WTC11 (cell line): ENCODE measurements around the gene CRK.

ENCODE experiments used
- CBFB ChIP-seq: sonication (generic); formaldehyde crosslinking; IDR thresholded peaks from 2 replicates; pipeline ENCODE4 v1.8.1; 2022; ENCODE audit warnings: mild to moderate bottlenecking, low read depth, missing genetic modification reagents
- CTCF ChIP-seq: fragments of 200-600 bp; IDR thresholded peaks from 2 replicates; pipeline ENCODE4 v1.8.0; 2022; ENCODE audit warnings: antibody characterized with exemption
- ELF4 ChIP-seq: sonication (generic); formaldehyde crosslinking; IDR thresholded peaks from 2 replicates; pipeline ENCODE4 v1.8.1; 2022; ENCODE audit warnings: low read depth, mild to moderate bottlenecking, moderate library complexity, missing genetic modification reagents
- FOXJ3 ChIP-seq: sonication (generic); formaldehyde crosslinking; IDR thresholded peaks from 2 replicates; pipeline ENCODE4 v1.9.0; 2021; ENCODE audit warnings: missing genetic modification reagents, mild to moderate bottlenecking, borderline replicate concordance
- GABPB1 ChIP-seq: sonication (generic); formaldehyde crosslinking; IDR thresholded peaks from 2 replicates; pipeline ENCODE4 v1.8.1; 2023; ENCODE audit warnings: mild to moderate bottlenecking, missing genetic modification reagents
- HMGXB4 ChIP-seq: sonication (generic); formaldehyde crosslinking; IDR thresholded peaks from 2 replicates; pipeline ENCODE4 v1.8.1; 2023; ENCODE audit warnings: mild to moderate bottlenecking, moderate library complexity, missing genetic modification reagents
- NFE2L1 ChIP-seq: sonication (generic); formaldehyde crosslinking; IDR thresholded peaks from 2 replicates; pipeline ENCODE4 v1.8.1; 2023; ENCODE audit warnings: missing genetic modification reagents
- RELA ChIP-seq: sonication (generic); formaldehyde crosslinking; IDR thresholded peaks from 2 replicates; pipeline ENCODE4 v1.8.1; 2022; ENCODE audit warnings: missing genetic modification reagents, mild to moderate bottlenecking, borderline replicate concordance
- TEAD4 ChIP-seq: sonication (generic); formaldehyde crosslinking; IDR thresholded peaks from 2 replicates; pipeline ENCODE4 v1.8.0; 2022; ENCODE audit warnings: mild to moderate bottlenecking, missing genetic modification reagents
- USF2 ChIP-seq: sonication (generic); formaldehyde crosslinking; IDR thresholded peaks from 2 replicates; pipeline ENCODE4 v1.8.1; 2023; ENCODE audit warnings: mild to moderate bottlenecking, missing genetic modification reagents, moderate library complexity
- ZBTB43 ChIP-seq: sonication (generic); formaldehyde crosslinking; IDR thresholded peaks from 2 replicates; pipeline ENCODE4 v1.8.1; 2023; ENCODE audit warnings: mild to moderate bottlenecking, missing genetic modification reagents
- ZNF532 ChIP-seq: fragments of 250-450 bp; sonication (Bioruptor Pico); IDR thresholded peaks from 2 replicates; pipeline ENCODE4 v1.9.0; 2021; ENCODE audit warnings: mild to moderate bottlenecking, borderline replicate concordance

GRCh38 chr17:1384905-1385435 lies 71.1 kb downstream of the CRK start:
- TF ChIP-seq CTCF, result no peak
- no peak for TF ChIP-seq ELF4 (CRISPR knock-in tag)
- TF ChIP-seq ZBTB43 (CRISPR knock-in tag), result no peak
- TF ChIP-seq NFE2L1 (CRISPR knock-in tag), result no peak
- TF ChIP-seq USF2 (CRISPR knock-in tag), result no peak
- no peak for TF ChIP-seq TEAD4 (CRISPR knock-in tag)
- TF ChIP-seq RELA, result no peak
- TF ChIP-seq HMGXB4, result no peak
- no peak for TF ChIP-seq CBFB (CRISPR knock-in tag)
- TF ChIP-seq FOXJ3 (CRISPR knock-in tag), result no peak
- TF ChIP-seq GABPB1 (CRISPR knock-in tag), result no peak
- TF ChIP-seq ZNF532 (CRISPR knock-in tag), result no peak
